H1 (cell line): Measurements from ENCODE around the gene MX1. TPM values are rescaled to one million over a fixed set of nuclear protein-coding genes. Genes with fewer than 3 reads are reported as not detected.

Source experiments
- NRF1 ChIP-seq: IDR thresholded peaks from 2 replicates; pipeline ENCODE4 v1.6.1; 2011; ENCODE audit warnings: mild to moderate bottlenecking, low read depth, low read length, improper control_type of control experiment
- SP1 ChIP-seq: IDR thresholded peaks from 2 replicates; pipeline ENCODE4 v1.6.1; 2011; ENCODE audit warnings: low read depth, low read length
- YY1 ChIP-seq: IDR thresholded peaks from 2 replicates; pipeline ENCODE4 v1.6.1; 2011; ENCODE audit warnings: low read depth, mild to moderate bottlenecking, low read length
- polyA plus RNA-seq, 7 experiments: library from polyadenylated mRNA; depleted of rRNA in 3 of 7; stranded (reverse) in 5 of 7; unstranded in 2 of 7; fragments of >200 nt in 5 of 7; fragments of 200-250 nt in 2 of 7; gene quantifications; 1 replicate in 5 of 7; 2 replicates in 1 of 7; 4 replicates in 1 of 7; pipeline versions ENCODE4 v1.2.1 to v1.2.3, GENCODE V29; 2011 to 2013; ENCODE audit warnings: missing spikeins in 2 of 7, mixed read lengths in 2 of 7
- total RNA-seq: library from RNA; stranded (reverse); fragmentation: NEBNext Ultra II Directional; extraction: Animal tissue kit (Norgen Biotek cat#: 25700); gene quantifications from 2 replicates; pipeline ENCODE4 v1.2.1, GENCODE V29; 2021

MX1 gene
- total and polyA plus RNA-seq, 2 of the 8 experiments (the other 6 are each of a cell fraction or from before 2014, with no cell fraction given), result 3.8 to 5.7 TPM

DNA sequence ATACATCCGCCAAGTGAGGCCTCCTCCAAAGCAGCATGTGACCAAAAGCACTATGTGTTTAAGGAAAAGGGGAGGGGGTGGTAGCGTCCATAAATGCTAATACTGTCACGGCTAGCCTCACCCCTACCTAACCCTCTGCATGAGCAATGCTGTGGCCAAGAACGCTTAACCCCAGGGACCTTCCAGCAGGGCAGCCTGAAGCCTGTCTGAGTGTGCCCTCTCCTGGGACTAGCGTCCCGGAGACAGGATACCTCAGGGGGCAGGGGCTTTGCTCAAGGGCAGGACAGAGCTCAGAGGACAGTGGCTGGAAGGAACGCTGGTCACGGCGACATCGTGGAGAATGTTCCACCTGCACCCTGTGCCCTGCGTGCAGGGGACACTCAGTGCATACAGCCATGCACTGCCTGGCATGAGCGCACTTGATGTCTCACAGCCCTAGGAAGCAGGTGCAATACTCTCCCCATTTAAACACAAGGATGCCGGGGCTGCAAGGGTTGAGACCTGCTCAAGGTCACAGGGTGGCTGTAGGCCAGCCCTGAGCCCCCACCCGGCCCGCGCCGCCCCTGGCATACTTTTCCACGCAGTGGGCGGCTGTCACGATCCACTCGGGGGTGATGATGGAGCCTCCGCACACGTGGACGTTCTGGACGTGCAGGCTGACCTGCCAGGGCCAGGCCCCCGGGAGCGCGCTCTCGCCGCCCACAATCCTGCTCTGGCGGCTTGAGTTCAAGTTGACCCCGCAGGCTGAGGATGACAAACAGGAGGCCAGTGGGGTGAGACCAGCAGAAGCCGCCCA is 46.9 kb downstream of the MX1 start (continued):
- TF ChIP-seq NRF1 (no peak), YY1 (no peak), SP1 (no peak)
